ENCODE results near the gene LCN2. TPM values are rescaled to one million over a fixed set of nuclear protein-coding genes. Genes with fewer than 3 reads are reported as not detected.

Gene LCN2
- total and polyA plus RNA-seq, 10 of the 15 experiments (the other 5 are each of a cell fraction or from before 2014, with no cell fraction given): not detected

GRCh38 chr9:128163523-128164306, 14.5 kb downstream of the LCN2 start (continued):
- TF ChIP-seq RBBP5 (conservative IDR thresholded peaks at IDR 0.05) (no peak), NR2C1 (IDR thresholded peaks at IDR 0.05) (no peak), REST (IDR thresholded peaks at IDR 0.05; ENCODE audit: low read depth, low read length) (no peak), USF2 (IDR thresholded peaks at IDR 0.05; ENCODE audit: borderline replicate concordance, low read depth, low read length) (no peak), NBN (IDR thresholded peaks at IDR 0.05) (no peak), BCL11A (IDR thresholded peaks at IDR 0.05; ENCODE audit: low read depth, low read length) (no peak), PAX5 (IDR thresholded peaks at IDR 0.05; ENCODE audit: borderline replicate concordance, low read depth, low read length) (no peak), PML (IDR thresholded peaks at IDR 0.05; ENCODE audit: low read length) (no peak), YY1 (IDR thresholded peaks at IDR 0.05; ENCODE audit: low read depth, low read length) (no peak)

Measured in GM12878 (cell line).